Measurements from ENCODE around the gene MRPS21.
A peak's percentile ranks its signal among the peaks of the same experiment; 100 is the strongest.
"Not testable (repeated sequence)": the region's sequence is repeated elsewhere in the genome, so short reads cannot be mapped to it uniquely, and the experiment has no call there.

The MRPS21 gene

GRCh38 chr1:150281758-150282557, 11.7 kb upstream of the MRPS21 start, which contains the start of gene CIART:
CIART (plus strand) TSS chr1:150282554; CDS start chr1:150283268, 714 bp downstream.
- peak; percentile 99 for FAIRE-seq

- FAIRE-seq: no peak
Measured at GRCh38 chr1:150282558-150282958, 11.1 kb upstream of the MRPS21 start.

- no peak for FAIRE-seq
Measured at GRCh38 chr1:150283260-150283659, 10.4 kb upstream of the MRPS21 start.

- no peak for FAIRE-seq
Measured at GRCh38 chr1:150288382-150288781, 5.3 kb upstream of the MRPS21 start.

- FAIRE-seq: no peak
Measured at GRCh38 chr1:150288822-150289221, 4.8 kb upstream of the MRPS21 start.

- no peak for FAIRE-seq
Measured at GRCh38 chr1:150295476-150295875, 1.8 kb downstream of the MRPS21 start.

GRCh38 chr1:150299716-150300115, 6.1 kb downstream of the MRPS21 start:
- FAIRE-seq: no peak

GRCh38 chr1:150302338-150302737, 8.7 kb downstream of the MRPS21 start:
- FAIRE-seq: no peak

GRCh38 chr1:150302902-150303301, 9.2 kb downstream of the MRPS21 start:
- FAIRE-seq: no peak

- not testable (repeated sequence) for FAIRE-seq
Measured at GRCh38 chr1:150308585-150308984, 14.9 kb downstream of the MRPS21 start.

GRCh38 chr1:150309758-150310508, 16.3 kb downstream of the MRPS21 start:
- FAIRE-seq: no peak

- FAIRE-seq: no peak
Measured at GRCh38 chr1:150311762-150312161, 18.1 kb downstream of the MRPS21 start.

GRCh38 chr1:150314691-150315090, 21.0 kb downstream of the MRPS21 start:
- not testable (repeated sequence) for FAIRE-seq

GRCh38 chr1:150320667-150320978, 27.0 kb downstream of the MRPS21 start:
- FAIRE-seq: no peak

- no peak for FAIRE-seq
Measured at GRCh38 chr1:150321826-150322166, 28.1 kb downstream of the MRPS21 start.

- no peak for FAIRE-seq
Measured at GRCh38 chr1:150322310-150322709, 28.6 kb downstream of the MRPS21 start.

- FAIRE-seq: no peak
Measured at GRCh38 chr1:150332651-150333290, 39.1 kb downstream of the MRPS21 start.

- no peak for FAIRE-seq
Measured at GRCh38 chr1:150346316-150346715, 52.7 kb downstream of the MRPS21 start.

GRCh38 chr1:150352866-150353265, 59.2 kb downstream of the MRPS21 start:
- FAIRE-seq: no peak

Measured in TTC549 (cell line).